A549 treated with RU486 at 1 μM for 4 hours (cell line): ENCODE measurements around the gene CLDN11. TPM values are rescaled to one million over a fixed set of nuclear protein-coding genes. Genes with fewer than 3 reads are reported as not detected.

Source experiments
- total RNA-seq: library from RNA; stranded (reverse); fragments of 200-300 nt; extraction: Qiagen RNA extraction; gene quantifications from 5 replicates; pipeline ENCODE4 v1.2.3, GENCODE V29; 2022; ENCODE audit warnings: low read depth

Gene CLDN11
- total RNA-seq, result 0.09 to 0.30 TPM (median 0.12 TPM) in 4 of 5 replicates, not detected in the other

DNA sequence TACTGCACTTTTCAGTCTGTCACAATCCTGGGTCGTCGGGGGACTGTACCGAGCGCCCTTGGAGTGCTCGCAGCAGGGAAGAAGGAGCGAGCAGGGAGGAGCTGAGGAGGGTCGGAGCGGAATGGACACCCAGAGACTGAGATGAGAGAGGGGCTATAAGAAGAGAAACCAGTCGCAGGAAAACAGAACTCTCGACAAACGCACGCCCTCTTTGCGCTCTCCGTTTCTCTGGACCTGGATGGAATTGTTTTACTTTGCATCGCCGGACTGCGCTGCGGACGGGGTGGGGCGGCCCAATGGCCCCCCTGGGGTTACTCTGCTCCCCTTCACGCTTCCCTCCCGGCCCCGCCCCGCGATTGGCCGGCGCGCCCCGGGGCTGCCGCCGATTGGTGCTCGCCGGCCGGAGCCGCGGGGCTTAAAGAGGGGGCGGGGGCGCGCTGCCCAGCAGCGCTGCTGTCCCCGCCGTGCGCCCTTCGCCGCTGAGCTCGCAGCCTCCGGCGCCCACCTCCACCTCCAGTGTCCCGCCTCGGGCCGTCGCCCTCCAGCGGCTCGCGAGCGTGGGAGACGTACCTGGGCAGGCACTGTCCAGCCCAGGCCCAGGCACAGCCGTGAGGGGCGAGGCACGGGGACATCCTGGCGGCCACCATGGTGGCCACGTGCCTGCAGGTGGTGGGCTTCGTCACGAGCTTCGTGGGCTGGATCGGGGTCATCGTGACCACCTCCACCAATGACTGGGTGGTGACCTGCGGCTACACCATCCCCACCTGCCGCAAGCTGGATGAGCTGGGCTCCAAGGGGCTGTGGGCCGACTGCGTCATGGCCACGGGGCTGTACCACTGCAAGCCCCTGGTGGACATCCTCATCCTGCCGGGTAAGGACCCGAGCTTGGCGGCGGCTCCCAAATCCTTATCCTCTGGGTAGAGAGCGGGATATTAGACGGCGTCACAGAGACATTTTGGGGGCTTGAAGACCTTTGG, at the start of gene CLDN11:
TSS of gene CLDN11 (plus strand) at position 447 of the 977 bp plus-strand sequence. CDS start at position 646, 199 bp downstream.

Other genes starting within 250 kb of the CLDN11 start
- 13.8 to 16.9 TPM (median 15.3 TPM) in 5 replicates for gene PHC3, start 237.1 kb upstream of the CLDN11 start, total RNA-seq
- gene PRKCI, start 196.4 kb upstream of the CLDN11 start, total RNA-seq, result 12.0 to 19.2 TPM (median 15.2 TPM) in 5 replicates
- 13.4 to 31.9 TPM (median 25.9 TPM) in 5 replicates for gene SKIL, start 61.2 kb upstream of the CLDN11 start, total RNA-seq
- not detected in 5 replicates for gene SLC7A14, start 167.2 kb downstream of the CLDN11 start, total RNA-seq